Kidney epithelial cell (primary cell): ENCODE measurements around the gene GRIK4. TPM values are rescaled to one million over a fixed set of nuclear protein-coding genes. Genes with fewer than 3 reads are reported as not detected.
A peak's percentile ranks its signal among the peaks of the same experiment; 100 is the strongest.

Experiments
- DNase-seq: peaks from one replicate; pipeline ENCODE4 v3.0.0-alpha.2; 2010; ENCODE audit warnings: low read depth
- H3K27me3 ChIP-seq: 2 replicates; pipeline ENCODE4 v1.6.0; 2011; ENCODE audit warnings: low read length; ENCODE audit not compliant: control insufficient read depth, insufficient read depth
- H3K36me3 ChIP-seq: 2 replicates; pipeline ENCODE4 v1.5.1; 2011; ENCODE audit warnings: low read length; ENCODE audit not compliant: control insufficient read depth, insufficient read depth
- H3K4me3 ChIP-seq: 2 replicates; pipeline ENCODE4 v1.5.1; 2011; ENCODE audit warnings: low read depth, mild to moderate bottlenecking, control low read depth, low read length
- CTCF ChIP-seq: IDR thresholded peaks from 2 replicates; pipeline ENCODE4 v1.5.1; 2011; ENCODE audit warnings: mild to moderate bottlenecking, moderate library complexity, low read length, control low read depth, inconsistent platforms; ENCODE audit not compliant: insufficient read depth, poor library complexity, severe bottlenecking
- total RNA-seq: library from RNA; depleted of rRNA; stranded (reverse); fragments of >200 nt; gene quantifications from 2 replicates; pipeline ENCODE4 v1.2.3, GENCODE V29; 2015

Gene GRIK4
- total RNA-seq, 1 donor from 2014 or later: 0.17 TPM

DNA sequence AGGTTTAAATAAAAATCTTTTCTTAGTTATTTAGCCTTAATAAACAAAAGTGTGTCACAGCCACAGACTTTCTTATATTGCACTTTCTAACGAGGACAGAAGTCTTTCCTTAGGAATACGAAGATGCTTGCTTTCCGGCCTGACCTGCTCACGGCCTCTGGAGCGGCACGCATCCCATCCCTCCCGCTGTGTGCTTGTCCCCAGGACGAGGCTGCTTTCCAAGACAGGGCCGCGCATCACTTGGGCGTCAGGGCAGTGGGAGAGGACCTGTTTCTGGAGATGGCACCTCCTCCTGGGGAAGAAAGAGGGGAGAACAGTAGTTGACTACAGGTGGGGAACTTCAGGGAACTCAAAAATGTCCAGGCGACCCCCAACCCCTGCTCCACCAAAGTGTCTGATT lies 26.4 kb downstream of the GRIK4 start:
- no peak overlapping the region for H3K4me3 ChIP-seq
- TF ChIP-seq CTCF: no peak
- no peak for DNase-seq
- H3K36me3 ChIP-seq: no peaks in the 10 kb centered on the region
- no peaks in the 10 kb centered on the region for H3K27me3 ChIP-seq

GRCh38 chr11:120538707-120539106 lies 27.2 kb downstream of the GRIK4 start:
- Histone ChIP-seq H3K27me3 (no peaks in the 10 kb centered on the region), H3K36me3 (no peaks in the 10 kb centered on the region), H3K4me3 (no peak overlapping the region)
- no peak for DNase-seq
- no peak for TF ChIP-seq CTCF

DNA sequence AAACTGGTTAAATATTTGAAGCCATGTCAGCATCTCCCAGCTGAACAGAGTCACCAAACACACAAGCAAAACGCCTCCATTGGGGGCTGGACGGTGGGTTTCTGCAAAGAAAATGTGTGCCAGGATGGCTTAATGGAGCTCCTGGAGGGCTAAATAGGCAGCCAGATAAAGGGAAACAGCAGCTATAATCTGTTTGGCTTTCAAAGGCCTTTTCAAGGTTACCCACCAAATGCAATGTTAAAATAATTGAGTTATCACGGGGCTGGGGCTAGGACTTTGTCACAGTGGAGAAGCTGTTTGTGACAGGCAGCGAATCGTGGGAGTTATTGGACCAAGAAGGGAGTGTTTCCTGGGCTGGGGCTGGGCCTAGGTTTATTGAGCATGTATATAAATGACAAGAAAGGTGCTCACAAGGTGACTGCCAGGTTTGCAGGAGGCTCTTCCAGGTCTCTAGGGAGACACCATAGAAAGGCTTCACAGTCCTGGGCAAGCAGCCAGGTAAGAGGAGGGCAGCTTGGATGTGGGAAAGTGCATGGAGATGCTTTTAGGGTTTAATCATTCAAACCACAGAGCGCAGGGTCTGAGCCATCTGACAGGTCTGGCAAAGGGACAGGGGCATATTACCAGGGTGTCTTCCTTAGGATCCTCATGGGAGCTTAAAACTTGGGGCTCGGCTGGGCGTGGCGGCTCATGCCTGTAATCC lies 28.3 kb downstream of the GRIK4 start:
- DNase-seq: peak; percentile 48
- Histone ChIP-seq H3K36me3 (no peaks in the 10 kb centered on the region), H3K27me3 (no peaks in the 10 kb centered on the region), H3K4me3 (no peak overlapping the region)
- no peak for TF ChIP-seq CTCF

DNA sequence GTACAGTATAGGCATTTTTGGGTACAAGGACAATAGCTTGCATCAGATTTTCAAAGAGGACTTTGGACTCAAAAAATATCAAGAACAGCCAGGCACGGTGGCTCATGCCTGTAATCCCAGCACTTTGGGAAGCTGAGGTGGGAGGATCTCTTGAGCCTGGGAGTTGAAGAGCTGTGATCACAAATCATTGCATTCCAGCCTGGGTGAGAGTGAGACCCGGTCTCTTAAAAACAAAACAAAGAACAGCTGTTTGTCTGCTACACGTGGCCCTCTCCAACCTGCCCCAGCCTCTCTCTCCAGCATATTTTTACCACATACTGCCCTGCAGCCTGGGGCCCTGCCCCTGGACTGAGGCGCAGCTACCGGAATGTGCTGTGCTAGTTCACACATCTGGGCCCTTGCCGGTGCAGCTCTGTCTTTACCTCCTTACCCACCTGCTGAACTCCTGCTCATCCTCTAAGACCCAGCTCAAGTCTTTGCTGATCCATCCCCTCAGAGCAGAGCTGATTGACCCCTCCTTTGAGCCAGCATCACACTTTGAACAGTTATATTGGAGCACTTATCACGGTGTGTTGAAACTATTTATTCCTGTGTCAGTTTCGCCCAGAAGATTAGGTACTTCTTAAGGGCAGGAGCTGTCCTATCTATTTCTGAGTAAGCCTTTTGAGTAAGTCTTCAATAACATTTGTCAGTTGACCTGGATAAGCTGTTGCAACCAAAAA lies 29.4 kb downstream of the GRIK4 start:
- no peak for TF ChIP-seq CTCF
- no peak overlapping the region for H3K4me3 ChIP-seq
- no peaks in the 10 kb centered on the region for H3K27me3 ChIP-seq
- no peaks in the 10 kb centered on the region for H3K36me3 ChIP-seq
- no peak for DNase-seq

GRCh38 chr11:120543521-120544215 lies 32.1 kb downstream of the GRIK4 start:
- no peak for DNase-seq
- Histone ChIP-seq H3K36me3 (no peaks in the 10 kb centered on the region), H3K27me3 (no peaks in the 10 kb centered on the region), H3K4me3 (no peak overlapping the region)
- TF ChIP-seq CTCF: no peak
